HG03571 (cell line): Measurements from ENCODE around the gene S100Z.
"Not testable (repeated sequence)": the region's sequence is repeated elsewhere in the genome, so short reads cannot be mapped to it uniquely, and the experiment has no call there.

Experiments used
- ATAC-seq: cut with Tn5 transposase; IDR thresholded peaks from one replicate; pipeline ENCODE4 v1.9.1; 2021; ENCODE audit not compliant: unreplicated experiment

The S100Z gene

GRCh38 chr5:76849419-76850291, at the start of gene S100Z:
S100Z (plus strand) TSS chr5:76850014; CDS start chr5:76875360, 25,346 bp downstream.
- no peak for ATAC-seq

DNA sequence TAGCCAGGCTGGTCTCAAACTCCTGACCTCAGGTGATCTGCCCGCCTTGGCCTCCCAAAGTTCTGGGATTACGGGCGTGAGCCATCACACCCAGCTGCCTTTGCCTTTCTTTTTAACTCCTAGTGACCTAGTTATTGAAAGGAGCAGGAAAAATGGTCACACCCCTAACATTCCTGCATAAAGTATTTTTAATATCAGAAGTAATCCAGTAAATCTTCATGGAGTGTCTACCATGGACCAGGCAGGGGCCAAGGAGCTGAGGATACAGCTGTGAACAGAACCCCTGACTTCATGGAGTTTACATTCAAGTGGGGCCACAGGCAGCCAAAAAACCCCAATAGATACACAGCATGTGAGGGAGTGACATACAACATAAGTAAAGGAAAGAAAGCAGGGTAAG, 49.2 kb upstream of the S100Z start:
- no peak for ATAC-seq

GRCh38 chr5:76801159-76801802, 48.5 kb upstream of the S100Z start:
- no peak for ATAC-seq

- no peak for ATAC-seq
These were observed 48.0 kb upstream of the S100Z start for GRCh38 chr5:76801803-76802195.

DNA sequence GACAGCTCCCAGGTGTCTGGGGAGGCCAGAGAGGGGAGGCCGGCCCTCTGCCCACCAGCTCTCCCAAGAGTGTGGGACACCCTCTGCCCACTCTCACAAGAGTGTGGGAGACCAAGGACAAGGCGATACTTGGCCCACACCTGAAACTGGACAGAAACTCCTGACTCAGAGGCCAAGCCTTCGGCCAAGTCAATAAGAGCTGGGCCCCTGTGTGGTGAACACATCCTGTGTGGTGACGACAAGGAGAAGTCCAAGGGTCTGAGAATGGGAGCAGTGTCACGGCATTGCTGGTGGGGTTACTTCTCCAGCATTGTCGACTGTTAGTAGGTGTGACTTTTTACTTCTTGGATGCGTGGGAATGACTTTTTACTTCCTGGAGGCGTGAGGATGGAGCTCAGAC, 45.5 kb upstream of the S100Z start:
- ATAC-seq, result no peak

DNA sequence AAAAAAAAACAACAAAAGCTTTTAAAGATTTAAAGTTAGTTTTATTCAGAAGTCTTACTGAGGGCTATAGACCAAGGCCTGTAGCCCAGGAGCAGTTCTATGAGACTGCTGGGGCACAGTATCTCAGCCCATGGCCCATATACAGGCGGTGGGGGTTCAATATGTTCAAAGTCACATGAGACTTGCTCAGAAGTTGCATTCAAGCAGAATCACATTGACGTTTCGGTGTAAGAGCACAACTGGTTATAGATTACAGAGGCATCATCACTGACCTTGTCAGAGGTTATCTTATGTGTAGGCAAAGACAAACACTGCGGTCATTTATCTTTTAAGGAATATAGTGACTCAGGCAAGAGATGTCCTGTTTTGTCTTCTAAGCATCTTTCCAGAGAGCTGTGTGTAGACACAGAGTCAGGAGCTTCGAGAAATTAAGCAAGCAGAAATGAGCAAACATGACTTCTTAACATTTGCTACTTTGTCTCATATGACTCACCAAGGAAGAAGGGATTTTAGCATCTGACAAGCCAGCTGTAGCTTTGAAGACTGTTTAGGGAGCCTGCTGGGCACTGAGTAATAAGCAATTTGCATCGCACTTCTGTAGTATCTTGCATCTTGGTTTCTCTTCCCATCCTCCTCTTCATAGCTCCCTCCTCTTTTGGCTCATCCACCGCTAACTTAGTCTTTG, 43.9 kb upstream of the S100Z start:
- no peak for ATAC-seq

- ATAC-seq, result no peak
These were observed 42.5 kb upstream of the S100Z start for GRCh38 chr5:76807296-76807695.

DNA sequence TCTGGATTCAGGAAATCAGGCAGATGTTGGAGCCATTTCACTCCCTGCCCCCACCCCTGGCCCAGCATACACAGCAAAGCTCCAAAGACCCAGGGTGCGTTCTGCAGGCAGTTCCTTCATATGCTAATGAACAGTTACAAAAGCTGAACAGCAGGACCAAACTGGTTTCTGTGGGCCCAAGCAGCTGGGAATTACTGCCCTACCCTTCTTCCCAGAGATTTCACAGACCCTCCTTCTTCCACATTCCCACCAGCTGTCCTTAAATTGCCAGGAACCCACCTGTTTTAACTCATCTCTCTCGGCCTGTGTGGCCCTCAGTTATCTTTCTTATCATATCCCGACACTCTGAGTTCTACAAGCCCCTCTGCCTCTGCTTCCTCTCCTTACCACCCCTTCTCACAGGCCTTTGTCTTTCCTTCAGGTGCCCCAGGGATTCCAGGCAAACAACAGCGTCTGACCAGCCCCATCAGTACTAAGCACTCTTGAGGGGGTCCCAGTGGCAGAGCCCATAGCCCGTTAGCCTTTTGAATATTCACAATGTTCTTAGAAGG, 41.6 kb upstream of the S100Z start:
- no peak for ATAC-seq

DNA sequence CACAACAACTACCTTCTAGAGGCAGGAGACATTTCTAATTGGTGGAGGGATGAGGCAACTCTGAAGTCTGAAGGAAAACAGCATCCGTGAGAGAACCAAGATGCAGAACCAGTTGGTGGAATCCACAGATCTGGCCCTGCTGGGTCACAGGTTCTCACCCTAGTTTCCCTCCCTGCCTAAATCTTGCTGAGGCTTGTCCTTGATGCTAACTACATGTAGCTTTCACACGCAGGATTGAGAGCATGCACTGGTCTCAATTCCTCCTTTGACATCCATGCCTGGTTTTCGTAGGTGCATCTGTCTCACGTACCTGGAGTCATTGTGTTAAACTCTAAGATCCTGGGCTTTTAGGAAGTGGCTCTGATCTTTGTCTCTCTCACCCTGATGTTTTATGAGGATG, 40.7 kb upstream of the S100Z start:
- ATAC-seq, result no peak

DNA sequence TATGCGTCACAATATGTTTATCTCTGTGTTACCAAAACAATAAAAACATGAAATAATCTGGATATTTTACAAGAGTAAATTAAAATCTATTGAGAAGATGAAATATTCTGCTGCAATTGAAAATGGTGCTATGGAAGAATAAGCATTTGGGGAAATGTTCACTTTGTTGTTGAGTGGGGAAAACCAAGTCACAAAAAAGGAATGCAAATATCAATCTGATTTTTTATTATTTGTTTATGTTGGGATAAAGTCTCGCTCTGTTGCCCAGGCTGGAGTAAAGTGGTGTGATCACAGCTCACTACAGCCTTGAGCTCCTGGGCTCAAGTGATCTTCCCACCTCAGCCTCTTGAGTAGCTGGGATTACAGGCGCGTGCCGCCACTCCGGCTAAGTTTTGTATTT, 39.6 kb upstream of the S100Z start:
- no peak for ATAC-seq

DNA sequence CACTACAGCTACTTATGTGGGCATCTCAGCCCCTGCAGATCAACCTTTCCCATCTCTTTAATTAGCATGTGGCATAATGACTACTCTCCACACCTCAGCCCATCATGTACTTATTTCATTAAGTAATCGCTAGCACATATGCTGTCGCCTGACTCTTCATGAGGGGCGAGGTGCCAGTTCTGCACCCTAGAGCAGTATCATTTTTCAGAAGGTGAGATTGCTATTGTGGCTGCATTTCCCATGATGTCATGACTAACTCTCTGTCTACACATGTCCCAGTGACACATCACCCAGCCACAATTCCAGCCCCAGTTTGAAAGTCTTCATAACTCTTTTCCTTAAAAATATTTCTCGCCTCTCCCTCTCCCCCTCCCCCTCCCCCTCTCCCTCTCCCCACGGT, 38.6 kb upstream of the S100Z start:
- no peak for ATAC-seq

DNA sequence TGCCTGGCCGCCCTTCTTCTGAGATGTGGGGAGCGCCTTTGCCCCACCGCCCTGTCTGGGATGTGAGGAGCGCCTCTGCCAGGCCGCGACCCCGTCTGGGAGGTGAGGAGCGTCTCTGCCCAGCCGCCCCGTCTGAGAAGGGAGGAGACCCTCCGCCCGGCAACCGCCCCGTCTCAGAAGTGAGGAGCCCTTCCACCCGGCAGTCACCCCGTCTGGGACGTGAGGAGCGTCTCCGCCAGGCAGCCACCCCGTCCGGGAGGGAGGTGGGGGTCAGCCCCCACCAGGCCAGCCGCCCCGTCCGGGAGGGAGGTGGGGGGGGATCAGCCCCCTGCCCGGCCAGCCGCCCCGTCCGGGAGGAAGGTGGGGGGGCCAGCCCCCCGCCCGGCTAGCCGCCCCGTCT, 37.6 kb upstream of the S100Z start:
- ATAC-seq, result not testable (repeated sequence)

- ATAC-seq, result no peak
These were observed 35.7 kb upstream of the S100Z start for GRCh38 chr5:76813982-76814562.

DNA sequence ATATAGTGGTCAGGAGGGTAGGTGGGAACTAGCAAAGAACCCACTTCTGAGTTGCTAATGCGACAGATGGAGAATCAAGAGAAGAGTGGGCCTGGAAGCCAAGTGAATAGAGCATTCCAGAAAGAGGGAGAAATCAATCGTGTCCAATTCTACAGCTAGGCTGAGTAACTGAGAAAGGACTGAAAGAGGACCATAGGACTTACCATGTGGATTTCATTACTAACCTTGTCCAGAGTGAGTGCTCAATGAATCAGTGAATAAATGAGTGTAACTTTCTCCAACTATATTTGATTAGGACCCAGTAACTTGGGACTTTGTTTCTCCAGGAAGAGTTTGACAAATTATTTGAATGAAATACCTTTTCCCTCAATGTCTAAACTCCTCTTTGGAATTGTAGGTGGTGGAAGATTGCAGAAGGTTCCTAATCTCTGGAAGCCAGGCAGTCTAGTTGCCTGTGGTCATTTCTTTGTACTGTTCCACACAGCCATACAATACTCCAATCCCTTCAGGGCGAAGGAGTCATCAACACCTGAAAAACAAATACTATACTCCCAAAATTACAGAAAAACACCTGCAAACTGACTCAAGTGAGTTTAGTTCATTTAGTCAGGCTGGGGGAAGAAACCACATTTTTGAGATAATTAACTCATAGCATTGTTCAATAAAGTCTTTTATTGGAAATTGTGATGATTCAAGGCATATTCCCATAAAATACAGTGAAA, 33.5 kb upstream of the S100Z start:
- ATAC-seq, result no peak

GRCh38 chr5:76818844-76819831, 30.7 kb upstream of the S100Z start, which contains the start of gene F2RL1:
F2RL1 (plus strand) TSS chr5:76819030; CDS start chr5:76819183, 153 bp downstream.
- ATAC-seq, result no peak

GRCh38 chr5:76819851-76820525, 29.8 kb upstream of the S100Z start:
- no peak for ATAC-seq

DNA sequence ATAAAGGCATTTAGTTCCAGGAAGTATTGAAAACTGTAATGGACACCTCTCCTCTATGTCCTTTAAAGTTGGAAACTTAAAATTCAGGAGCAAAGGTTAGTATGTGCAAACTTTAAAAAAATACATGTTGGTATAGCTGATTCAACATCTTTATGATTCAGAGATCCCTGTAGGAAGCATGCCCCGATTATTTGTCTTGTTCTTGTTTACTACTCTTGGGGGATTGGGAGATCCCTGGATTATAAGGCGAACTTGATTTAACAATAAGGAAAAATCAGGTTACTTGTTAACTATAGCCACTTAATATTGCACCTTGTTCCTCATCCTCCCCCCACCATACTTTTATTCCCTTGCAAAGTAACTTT, 29.3 kb upstream of the S100Z start:
- no peak for ATAC-seq

GRCh38 chr5:76821136-76821535, 28.7 kb upstream of the S100Z start:
- ATAC-seq, result no peak
